ENCODE data around the gene TLE2.

Gene TLE2

DNA sequence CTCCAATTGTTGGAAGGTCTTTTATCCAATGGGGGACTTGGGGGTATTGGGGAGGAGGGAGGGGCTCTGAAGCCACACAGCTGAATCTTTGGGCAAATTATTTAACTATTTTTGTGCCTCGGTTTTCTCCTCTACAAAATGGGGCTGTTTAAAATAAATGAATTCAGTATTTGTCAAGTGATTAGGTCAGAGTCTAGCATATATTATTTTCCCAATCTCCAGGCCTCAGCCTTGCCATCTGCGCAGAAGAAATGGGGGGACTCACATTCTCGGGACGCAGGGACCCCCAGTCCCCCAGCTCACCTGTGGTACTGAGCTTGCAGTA, 31.7 kb upstream of the TLE2 start:
- H4K20me1 ChIP-seq (ENCODE audit: insufficient read depth) = no peaks in the 10 kb centered on the region
- H2AFZ ChIP-seq (ENCODE audit: low read depth) = no peak overlapping the region
- H3K9ac ChIP-seq = no peak overlapping the region
- H3K27me3 ChIP-seq (ENCODE audit: insufficient read depth, low read depth) = no peaks in the 10 kb centered on the region
- no peaks in the 10 kb centered on the region for H3K36me3 ChIP-seq (ENCODE audit: insufficient read depth)
- H3K79me2 ChIP-seq (ENCODE audit: insufficient read depth, low read depth) = peaks cover 5% of the 10 kb centered on the region; the same call in 1 of the 2 replicates
- no peak overlapping the region for H3K4me3 ChIP-seq (IDR thresholded peaks at IDR 0.05; ENCODE audit: insufficient read depth, low read depth, low read length)
- TF ChIP-seq, protein P1, sequence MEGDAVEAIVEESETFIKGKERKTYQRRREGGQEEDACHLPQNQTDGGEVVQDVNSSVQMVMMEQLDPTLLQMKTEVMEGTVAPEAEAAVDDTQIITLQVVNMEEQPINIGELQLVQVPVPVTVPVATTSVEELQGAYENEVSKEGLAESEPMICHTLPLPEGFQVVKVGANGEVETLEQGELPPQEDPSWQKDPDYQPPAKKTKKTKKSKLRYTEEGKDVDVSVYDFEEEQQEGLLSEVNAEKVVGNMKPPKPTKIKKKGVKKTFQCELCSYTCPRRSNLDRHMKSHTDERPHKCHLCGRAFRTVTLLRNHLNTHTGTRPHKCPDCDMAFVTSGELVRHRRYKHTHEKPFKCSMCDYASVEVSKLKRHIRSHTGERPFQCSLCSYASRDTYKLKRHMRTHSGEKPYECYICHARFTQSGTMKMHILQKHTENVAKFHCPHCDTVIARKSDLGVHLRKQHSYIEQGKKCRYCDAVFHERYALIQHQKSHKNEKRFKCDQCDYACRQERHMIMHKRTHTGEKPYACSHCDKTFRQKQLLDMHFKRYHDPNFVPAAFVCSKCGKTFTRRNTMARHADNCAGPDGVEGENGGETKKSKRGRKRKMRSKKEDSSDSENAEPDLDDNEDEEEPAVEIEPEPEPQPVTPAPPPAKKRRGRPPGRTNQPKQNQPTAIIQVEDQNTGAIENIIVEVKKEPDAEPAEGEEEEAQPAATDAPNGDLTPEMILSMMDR (conservative IDR thresholded peaks at IDR 0.05; ENCODE audit: low read depth, low read length) = no peak
- peaks cover 8% of the 10 kb centered on the region for H3K4me1 ChIP-seq (ENCODE audit: low read depth, poor library complexity, severe bottlenecking)
- peak overlapping the region; percentile 33 for H3K4me2 ChIP-seq
- H3K27ac ChIP-seq = no peak overlapping the region

DNA sequence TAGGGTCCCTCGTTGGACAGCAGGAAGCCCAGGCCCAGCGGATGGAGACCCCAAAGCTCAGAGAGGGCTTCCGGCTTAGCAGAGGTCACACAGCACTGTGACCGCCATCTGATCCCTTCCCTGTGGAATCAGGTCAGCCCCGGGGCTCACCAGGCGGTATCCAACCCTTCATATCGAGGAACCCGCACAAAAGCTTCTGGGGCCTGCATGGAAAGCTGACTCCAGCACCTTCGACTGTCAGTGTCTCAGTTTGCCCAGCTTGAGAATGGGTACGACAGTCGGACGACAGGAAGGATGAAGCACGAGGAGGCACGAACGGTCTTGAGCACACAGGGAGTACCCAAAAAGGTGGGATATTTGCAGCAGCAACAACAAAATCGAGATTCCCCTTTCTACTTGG, 30.6 kb upstream of the TLE2 start:
- Histone ChIP-seq H3K36me3 (ENCODE audit: insufficient read depth) (no peaks in the 10 kb centered on the region), H4K20me1 (ENCODE audit: insufficient read depth) (no peaks in the 10 kb centered on the region)

GRCh38 chr19:3058821-3059314, 29.8 kb upstream of the TLE2 start:
- H3K4me2 ChIP-seq = no peak overlapping the region
- TF ChIP-seq, protein P1 (conservative IDR thresholded peaks at IDR 0.05; ENCODE audit: low read depth, low read length) = no peak
- no peak overlapping the region for H3K9ac ChIP-seq
- peaks cover 8% of the 10 kb centered on the region for H3K4me1 ChIP-seq (ENCODE audit: low read depth, poor library complexity, severe bottlenecking)
- H4K20me1 ChIP-seq (ENCODE audit: insufficient read depth) = no peaks in the 10 kb centered on the region
- H3K27me3 ChIP-seq (ENCODE audit: insufficient read depth, low read depth) = no peaks in the 10 kb centered on the region
- H3K36me3 ChIP-seq (ENCODE audit: insufficient read depth) = no peaks in the 10 kb centered on the region
- no peak overlapping the region for H3K4me3 ChIP-seq (IDR thresholded peaks at IDR 0.05; ENCODE audit: insufficient read depth, low read depth, low read length)
- no peak overlapping the region for H3K27ac ChIP-seq
- no peak overlapping the region for H2AFZ ChIP-seq (ENCODE audit: low read depth)
- peaks cover 5% of the 10 kb centered on the region; the same call in 1 of the 2 replicates for H3K79me2 ChIP-seq (ENCODE audit: insufficient read depth, low read depth)

More for the DNA sequence above, 30.6 kb upstream of the TLE2 start:
- Histone ChIP-seq H3K4me3 (IDR thresholded peaks at IDR 0.05; ENCODE audit: insufficient read depth, low read depth, low read length) (no peak overlapping the region), H3K27ac (no peak overlapping the region), H3K9ac (no peak overlapping the region), H3K79me2 (ENCODE audit: insufficient read depth, low read depth) (peaks cover 5% of the 10 kb centered on the region; the same call in 1 of the 2 replicates), H3K4me2 (no peak overlapping the region), H3K4me1 (ENCODE audit: low read depth, poor library complexity, severe bottlenecking) (peaks cover 8% of the 10 kb centered on the region), H2AFZ (ENCODE audit: low read depth) (no peak overlapping the region), H3K27me3 (ENCODE audit: insufficient read depth, low read depth) (no peaks in the 10 kb centered on the region)
- TF ChIP-seq, protein P1 (conservative IDR thresholded peaks at IDR 0.05; ENCODE audit: low read depth, low read length) = no peak

DNA sequence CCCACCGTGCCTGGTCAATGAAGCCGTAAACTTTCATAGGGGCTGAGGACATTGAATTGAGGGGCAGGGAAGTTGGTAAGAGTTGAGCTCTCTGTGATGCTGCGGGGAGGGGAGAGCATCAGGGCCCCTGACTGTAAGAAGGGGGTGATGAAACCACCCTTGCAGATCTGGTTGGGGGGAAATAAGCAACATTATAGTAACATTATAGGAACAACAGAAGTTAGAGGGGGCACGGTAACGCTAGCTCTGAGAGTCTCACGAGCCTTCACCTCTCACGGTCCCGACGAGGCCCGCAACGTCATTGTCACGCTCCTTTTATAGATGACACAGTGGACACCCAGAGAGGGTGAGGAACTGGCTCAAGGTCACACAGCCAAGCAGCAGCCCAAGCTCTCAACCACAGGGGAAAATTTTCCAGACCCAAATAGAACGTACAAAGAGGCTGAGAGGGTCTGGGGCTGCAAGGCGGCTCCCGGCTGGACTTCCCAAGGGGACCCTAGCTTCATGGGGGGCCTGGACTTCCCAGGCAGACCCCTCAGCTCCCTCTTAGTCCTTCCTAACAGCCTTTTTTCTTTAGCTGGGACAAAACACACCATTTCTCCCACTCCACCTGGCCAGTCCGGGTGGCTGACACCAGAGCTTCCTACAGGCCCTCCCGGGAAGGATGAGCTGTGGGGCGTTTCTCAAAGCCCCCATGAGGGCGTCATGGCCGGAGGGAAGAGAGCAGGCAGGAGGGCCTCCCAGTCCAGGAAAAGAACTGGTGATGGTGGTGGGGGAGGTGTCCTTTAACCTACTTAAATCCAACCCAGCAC, 29.1 kb upstream of the TLE2 start:
- no peaks in the 10 kb centered on the region for H4K20me1 ChIP-seq (ENCODE audit: insufficient read depth)
- peaks cover 3% of the 10 kb centered on the region for H3K4me1 ChIP-seq (ENCODE audit: low read depth, poor library complexity, severe bottlenecking)
- H3K4me2 ChIP-seq = no peak overlapping the region
- no peak overlapping the region for H2AFZ ChIP-seq (ENCODE audit: low read depth)
- no peak overlapping the region for H3K4me3 ChIP-seq (IDR thresholded peaks at IDR 0.05; ENCODE audit: insufficient read depth, low read depth, low read length)
- H3K9ac ChIP-seq = no peak overlapping the region
- peaks cover 5% of the 10 kb centered on the region; the same call in 1 of the 2 replicates for H3K79me2 ChIP-seq (ENCODE audit: insufficient read depth, low read depth)
- no peak overlapping the region for H3K27ac ChIP-seq
- H3K36me3 ChIP-seq (ENCODE audit: insufficient read depth) = no peaks in the 10 kb centered on the region
- TF ChIP-seq, protein P1 (conservative IDR thresholded peaks at IDR 0.05; ENCODE audit: low read depth, low read length) = no peak
- no peaks in the 10 kb centered on the region for H3K27me3 ChIP-seq (ENCODE audit: insufficient read depth, low read depth)
